ENCODE measurements around the gene SPEG.

Gene SPEG

DNA sequence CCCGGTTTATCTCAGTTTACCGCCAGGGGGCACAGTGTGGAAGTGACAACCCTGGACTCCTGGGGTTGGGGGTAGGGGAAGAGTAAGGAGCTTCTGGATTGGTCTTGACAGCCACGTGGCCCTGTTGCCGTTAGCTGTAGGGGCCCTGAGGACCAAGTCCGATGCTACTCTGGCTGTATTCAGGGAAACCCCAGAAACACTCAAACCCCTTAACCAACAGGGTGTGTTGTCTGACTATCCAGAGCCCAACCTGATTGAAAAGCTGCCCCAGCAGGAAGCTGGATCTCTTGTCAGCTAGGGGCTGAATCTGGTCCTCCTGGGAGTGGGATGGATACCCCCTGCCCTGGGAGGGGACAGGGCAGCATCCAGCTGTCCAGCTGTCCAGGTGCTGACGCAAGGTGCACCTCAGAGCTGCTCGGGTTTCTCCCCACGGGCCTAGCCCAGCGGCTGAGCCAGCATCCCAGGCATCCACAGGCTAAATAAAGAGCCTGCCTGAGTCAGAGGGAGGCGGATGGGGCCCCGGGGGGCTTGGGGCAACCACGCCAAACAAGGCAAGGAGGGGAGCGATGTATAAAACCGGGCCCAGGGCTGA is 61.0 kb downstream of the SPEG start:
- Histone ChIP-seq H3K9ac (ENCODE audit: low read length) (no peak overlapping the region), H3K27ac (ENCODE audit: low read depth, low read length) (peak overlapping the region; percentile 91), H3K4me1 (ENCODE audit: control insufficient read depth, insufficient read depth, low read length) (peaks cover 12% of the 10 kb centered on the region), H3K4me3 (ENCODE audit: low read length) (peak overlapping the region; percentile 20), H3K36me3 (ENCODE audit: control insufficient read depth, insufficient read depth, low read length) (no peaks in the 10 kb centered on the region), H3K27me3 (ENCODE audit: control insufficient read depth, insufficient read depth, low read length) (peaks cover 17% of the 10 kb centered on the region)

DNA sequence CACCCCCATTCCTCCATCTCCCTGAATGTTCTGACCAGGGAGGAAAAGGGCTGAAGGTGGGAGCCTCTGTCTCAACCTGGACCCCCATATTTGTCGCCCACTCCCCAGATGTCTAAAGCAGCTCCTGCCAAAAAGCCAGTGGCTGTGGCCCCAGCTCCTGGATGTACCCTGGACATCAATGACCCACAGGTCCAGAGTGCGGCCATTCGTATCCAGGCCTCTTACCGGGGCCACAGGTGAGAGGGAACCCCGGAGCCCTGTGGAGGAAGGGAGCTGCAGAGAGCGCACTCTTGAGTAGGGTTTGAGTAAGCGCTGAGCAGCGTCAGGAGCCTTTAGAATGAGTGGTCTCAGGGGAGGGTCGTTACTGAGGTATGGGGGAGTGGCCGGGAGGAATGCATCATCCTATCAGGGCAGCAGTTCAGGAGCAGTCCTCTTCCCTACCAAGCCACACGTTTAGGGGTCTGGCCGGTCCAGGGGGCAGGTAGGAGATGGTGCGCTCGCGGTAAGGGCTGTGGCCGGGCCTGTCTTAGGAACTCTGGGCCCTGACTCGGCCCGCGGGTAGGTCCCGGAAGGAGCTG is 61.7 kb downstream of the SPEG start:
- H3K4me1 ChIP-seq (ENCODE audit: control insufficient read depth, insufficient read depth, low read length), result peaks cover 12% of the 10 kb centered on the region
- H3K27ac ChIP-seq (ENCODE audit: low read depth, low read length), result peak overlapping the region; percentile 91
- no peak overlapping the region for H3K9ac ChIP-seq (ENCODE audit: low read length)
- no peaks in the 10 kb centered on the region for H3K36me3 ChIP-seq (ENCODE audit: control insufficient read depth, insufficient read depth, low read length)
- peak overlapping the region; percentile 75 for H3K4me3 ChIP-seq (ENCODE audit: low read length)
- peaks cover 17% of the 10 kb centered on the region for H3K27me3 ChIP-seq (ENCODE audit: control insufficient read depth, insufficient read depth, low read length)

GRCh38 chr2:219496825-219497494 is 62.3 kb downstream of the SPEG start:
- H3K4me3 ChIP-seq (ENCODE audit: low read length), result peak overlapping the region; percentile 75
- peaks cover 17% of the 10 kb centered on the region for H3K27me3 ChIP-seq (ENCODE audit: control insufficient read depth, insufficient read depth, low read length)
- H3K9ac ChIP-seq (ENCODE audit: low read length), result peak overlapping the region; percentile 53
- peak overlapping the region; percentile 91 for H3K27ac ChIP-seq (ENCODE audit: low read depth, low read length)
- peaks cover 3% of the 10 kb centered on the region for H3K36me3 ChIP-seq (ENCODE audit: control insufficient read depth, insufficient read depth, low read length)
- H3K4me1 ChIP-seq (ENCODE audit: control insufficient read depth, insufficient read depth, low read length), result peaks cover 12% of the 10 kb centered on the region

DNA sequence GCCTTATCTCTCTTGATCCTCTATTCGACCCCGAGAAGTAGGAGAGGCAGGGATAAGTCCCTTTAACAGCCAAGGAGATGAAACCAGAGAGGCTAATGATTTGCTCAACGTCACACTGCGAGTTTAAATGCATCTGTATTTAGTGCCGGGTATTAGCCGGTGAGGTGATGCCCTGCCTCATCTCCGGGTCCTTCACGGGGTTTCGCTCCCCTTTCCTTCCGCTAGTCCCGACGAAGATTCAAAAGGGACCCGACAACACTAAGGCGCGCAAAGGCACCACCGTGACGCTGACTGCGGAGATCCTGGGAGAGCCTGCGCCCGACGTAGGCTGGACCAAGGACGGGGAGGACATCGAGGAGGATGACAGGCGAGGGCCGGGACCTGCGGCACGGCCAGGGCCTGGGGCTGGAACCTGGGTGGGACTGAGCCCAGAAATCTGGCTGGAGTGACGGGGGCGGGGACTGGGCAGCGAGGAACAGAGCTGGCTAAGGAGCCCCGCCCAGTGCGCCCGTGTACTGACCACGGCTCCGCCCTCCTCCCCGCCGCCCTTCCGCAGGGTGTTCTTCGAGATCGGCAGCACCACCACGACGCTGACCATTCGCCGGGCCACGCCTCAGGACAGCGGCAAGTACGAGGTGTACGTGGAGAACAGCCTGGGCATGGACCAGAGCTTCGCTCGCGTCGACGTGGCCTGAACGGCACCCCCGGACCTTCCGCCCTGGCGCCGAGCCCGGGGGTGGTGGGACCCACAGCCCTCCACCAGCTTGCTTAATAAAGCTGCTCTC is 63.0 kb downstream of the SPEG start:
- Histone ChIP-seq H3K36me3 (ENCODE audit: control insufficient read depth, insufficient read depth, low read length) (peaks cover 7% of the 10 kb centered on the region), H3K27ac (ENCODE audit: low read depth, low read length) (peak overlapping the region; percentile 91), H3K9ac (ENCODE audit: low read length) (peak overlapping the region; percentile 69), H3K27me3 (ENCODE audit: control insufficient read depth, insufficient read depth, low read length) (peaks cover 17% of the 10 kb centered on the region), H3K4me1 (ENCODE audit: control insufficient read depth, insufficient read depth, low read length) (peaks cover 12% of the 10 kb centered on the region), H3K4me3 (ENCODE audit: low read length) (peak overlapping the region; percentile 75)

- peak within 1 kb of the TSS; percentile 91 for H3K27ac ChIP-seq (ENCODE audit: low read depth, low read length)
- peaks cover 7% of the 10 kb centered on the region for H3K36me3 ChIP-seq (ENCODE audit: control insufficient read depth, insufficient read depth, low read length)
- H3K4me1 ChIP-seq (ENCODE audit: control insufficient read depth, insufficient read depth, low read length), result peaks cover 12% of the 10 kb centered on the region
- peak within 1 kb of the TSS; percentile 69 for H3K9ac ChIP-seq (ENCODE audit: low read length)
- H3K27me3 ChIP-seq (ENCODE audit: control insufficient read depth, insufficient read depth, low read length), result peaks cover 17% of the 10 kb centered on the region
- H3K4me3 ChIP-seq (ENCODE audit: low read length), result peak within 1 kb of the TSS; percentile 75
Observed at GRCh38 chr2:219498280-219499057, 63.8 kb downstream of the SPEG start, which contains the start of gene GMPPA. Gene GMPPA, plus strand, starts transcription at chr2:219498891. Its CDS starts 1,085 bp downstream, at chr2:219499976.

- H3K4me3 ChIP-seq (ENCODE audit: low read length), result peak overlapping the region; percentile 75
- peaks cover 12% of the 10 kb centered on the region for H3K4me1 ChIP-seq (ENCODE audit: control insufficient read depth, insufficient read depth, low read length)
- peak overlapping the region; percentile 91 for H3K27ac ChIP-seq (ENCODE audit: low read depth, low read length)
- H3K27me3 ChIP-seq (ENCODE audit: control insufficient read depth, insufficient read depth, low read length), result peaks cover 17% of the 10 kb centered on the region
- H3K9ac ChIP-seq (ENCODE audit: low read length), result peak overlapping the region; percentile 55
- H3K36me3 ChIP-seq (ENCODE audit: control insufficient read depth, insufficient read depth, low read length), result peaks cover 9% of the 10 kb centered on the region
Observed at GRCh38 chr2:219499058-219499307, 64.3 kb downstream of the SPEG start.

- H3K27me3 ChIP-seq (ENCODE audit: control insufficient read depth, insufficient read depth, low read length), result peaks cover 15% of the 10 kb centered on the region
- no peak overlapping the region for H3K27ac ChIP-seq (ENCODE audit: low read depth, low read length)
- H3K4me1 ChIP-seq (ENCODE audit: control insufficient read depth, insufficient read depth, low read length), result peaks cover 12% of the 10 kb centered on the region
- no peak overlapping the region for H3K9ac ChIP-seq (ENCODE audit: low read length)
- no peak overlapping the region for H3K4me3 ChIP-seq (ENCODE audit: low read length)
- H3K36me3 ChIP-seq (ENCODE audit: control insufficient read depth, insufficient read depth, low read length), result peaks cover 13% of the 10 kb centered on the region
Observed at GRCh38 chr2:219499555-219499954, 64.9 kb downstream of the SPEG start.

DNA sequence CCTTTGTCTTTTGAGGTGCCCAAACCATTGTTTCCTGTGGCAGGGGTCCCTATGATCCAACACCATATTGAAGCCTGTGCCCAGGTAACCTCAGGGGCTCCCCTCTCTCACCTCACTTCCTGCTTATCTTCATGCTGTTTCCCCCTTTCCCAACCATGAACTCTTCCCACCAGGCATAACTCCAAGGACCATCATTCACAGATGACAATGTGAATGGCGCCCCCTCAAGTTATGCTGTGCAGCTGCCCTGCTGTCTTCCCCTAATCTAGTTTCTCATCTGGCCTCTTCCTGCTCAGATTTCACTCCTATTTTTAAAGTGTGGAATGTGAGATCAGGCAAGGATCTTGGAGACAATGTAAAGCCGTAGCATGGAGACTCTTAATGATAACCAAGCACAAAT is 65.5 kb downstream of the SPEG start:
- H3K36me3 ChIP-seq (ENCODE audit: control insufficient read depth, insufficient read depth, low read length), result peaks cover 13% of the 10 kb centered on the region
- no peak overlapping the region for H3K9ac ChIP-seq (ENCODE audit: low read length)
- peaks cover 12% of the 10 kb centered on the region for H3K4me1 ChIP-seq (ENCODE audit: control insufficient read depth, insufficient read depth, low read length)
- H3K27me3 ChIP-seq (ENCODE audit: control insufficient read depth, insufficient read depth, low read length), result peaks cover 11% of the 10 kb centered on the region
- H3K4me3 ChIP-seq (ENCODE audit: low read length), result no peak overlapping the region
- H3K27ac ChIP-seq (ENCODE audit: low read depth, low read length), result no peak overlapping the region

- no peak overlapping the region for H3K27ac ChIP-seq (ENCODE audit: low read depth, low read length)
- H3K27me3 ChIP-seq (ENCODE audit: control insufficient read depth, insufficient read depth, low read length), result peaks cover 7% of the 10 kb centered on the region
- no peak overlapping the region for H3K4me3 ChIP-seq (ENCODE audit: low read length)
- peaks cover 17% of the 10 kb centered on the region for H3K36me3 ChIP-seq (ENCODE audit: control insufficient read depth, insufficient read depth, low read length)
- H3K9ac ChIP-seq (ENCODE audit: low read length), result no peak overlapping the region
- H3K4me1 ChIP-seq (ENCODE audit: control insufficient read depth, insufficient read depth, low read length), result peaks cover 6% of the 10 kb centered on the region
Observed at GRCh38 chr2:219501849-219502248, 67.2 kb downstream of the SPEG start.

GRCh38 chr2:219502618-219503017 is 68.0 kb downstream of the SPEG start:
- peaks cover under 1% of the 10 kb centered on the region for H3K27me3 ChIP-seq (ENCODE audit: control insufficient read depth, insufficient read depth, low read length)
- no peak overlapping the region for H3K9ac ChIP-seq (ENCODE audit: low read length)
- H3K36me3 ChIP-seq (ENCODE audit: control insufficient read depth, insufficient read depth, low read length), result peaks cover 17% of the 10 kb centered on the region
- peaks cover 2% of the 10 kb centered on the region for H3K4me1 ChIP-seq (ENCODE audit: control insufficient read depth, insufficient read depth, low read length)
- no peak overlapping the region for H3K4me3 ChIP-seq (ENCODE audit: low read length)
- H3K27ac ChIP-seq (ENCODE audit: low read depth, low read length), result no peak overlapping the region

GRCh38 chr2:219505585-219505984 is 70.9 kb downstream of the SPEG start:
- H3K9ac ChIP-seq (ENCODE audit: low read length), result no peak overlapping the region
- peaks cover 2% of the 10 kb centered on the region for H3K4me1 ChIP-seq (ENCODE audit: control insufficient read depth, insufficient read depth, low read length)
- H3K4me3 ChIP-seq (ENCODE audit: low read length), result no peak overlapping the region
- H3K36me3 ChIP-seq (ENCODE audit: control insufficient read depth, insufficient read depth, low read length), result peaks cover 17% of the 10 kb centered on the region
- peaks cover 6% of the 10 kb centered on the region for H3K27me3 ChIP-seq (ENCODE audit: control insufficient read depth, insufficient read depth, low read length)
- no peak overlapping the region for H3K27ac ChIP-seq (ENCODE audit: low read depth, low read length)

Data from rectal smooth muscle tissue (tissue), 1 donor.